Transverse colon (tissue), 4 donors: Measurements from ENCODE around the gene SELPLG. TPM values are rescaled to one million over a fixed set of nuclear protein-coding genes. Genes with fewer than 3 reads are reported as not detected.

Experiments
- DNase-seq: peaks from one replicate; pipeline ENCODE4 v3.0.0-alpha.2; 2019
- H3K27ac ChIP-seq, 4 donors: fragments of 200-600 bp; sonication (generic); 2 replicates each; pipeline ENCODE4 v1.5.1; 2016 to 2018; ENCODE audit warnings: inconsistent platforms in 4 of 4
- H3K27me3 ChIP-seq: fragments of 200-600 bp; sonication (generic); 2 replicates; pipeline ENCODE4 v1.5.1; 2017; ENCODE audit warnings: inconsistent platforms
- H3K36me3 ChIP-seq, 4 donors: fragments of 200-600 bp; sonication (generic); 2 replicates each; pipeline ENCODE4 v1.5.1; 2017 to 2019; ENCODE audit warnings: inconsistent platforms in 4 of 4
- H3K4me1 ChIP-seq, 4 donors: fragments of 200-600 bp; sonication (generic); 2 replicates each; pipeline ENCODE4 v1.5.1; 2017 to 2020; ENCODE audit warnings: inconsistent platforms in 4 of 4
- H3K4me3 ChIP-seq, 4 donors: fragments of 200-600 bp; sonication (generic); 1 replicate in 1 of 4; 2 replicates in 3 of 4; pipeline versions ENCODE4 v1.5.1 to v1.6.1; 2017 to 2019; ENCODE audit warnings: inconsistent platforms in 4 of 4
- H3K9me3 ChIP-seq, 2 donors: fragments of 200-600 bp; sonication (generic); 2 replicates each; pipeline ENCODE4 v1.5.1; 2017 to 2019; ENCODE audit warnings: inconsistent platforms in 2 of 2
- CTCF ChIP-seq, 5 experiments: fragments of 200-600 bp in 3 of 5; fragments of 450-650 bp in 2 of 5; sonication (generic) in 3 of 5; IDR thresholded peaks; 1 replicate in 2 of 5; 2 replicates in 3 of 5; pipeline ENCODE4 v1.5.1; 2016 to 2017; ENCODE audit warnings: antibody characterized with exemption in 5 of 5, inconsistent platforms in 3 of 5, mild to moderate bottlenecking in 2 of 5, moderate library complexity in 1 of 5
- EP300 ChIP-seq: sonication (generic); formaldehyde crosslinking; IDR thresholded peaks from one replicate; pipeline ENCODE4 v1.6.1; 2017; ENCODE audit warnings: antibody characterized with exemption, low read depth
- POLR2A ChIP-seq: fragments of 450-650 bp; IDR thresholded peaks from one replicate; pipeline ENCODE4 v1.6.1; 2016; ENCODE audit warnings: antibody characterized with exemption, mild to moderate bottlenecking, moderate library complexity
- POLR2AphosphoS5 ChIP-seq, 3 donors: sonication (generic); formaldehyde crosslinking; IDR thresholded peaks; one replicate each; pipeline ENCODE4 v1.6.1; 2016; ENCODE audit warnings: antibody characterized with exemption in 3 of 3
- WGBS, 2 donors: methylation state at CpG; one replicate each; pipeline ENCODE4 v1.1.5; 2018; ENCODE audit warnings: low coverage in 1 of 2; 5-methylcytosine and 5-hydroxymethylcytosine counted together
- in situ Hi-C, 4 donors: fragments of 200-750 bp; cut with MboI; loops; one replicate each; pipeline versions ENCODE4 v1.15.0 to v1.15.1; 2017; ENCODE audit warnings: low sequenced_read_pairs in 3 of 4, low pct_ligation_motif_present in 1 of 4, low pct_unique_long_range_greater_than_20kb in 1 of 4
- intact Hi-C: fragments of 100-400 bp; cut with DNase I; formaldehyde crosslinking; loops from one replicate; pipeline ENCODE4 v1.15.1; 2023; ENCODE audit warnings: low total_unique reads
- total RNA-seq, 4 donors: library from RNA; depleted of rRNA; stranded (reverse); fragments of >200 nt; gene quantifications; one replicate each; pipeline ENCODE4 v1.1.0, GENCODE V29; 2016

Gene SELPLG
- total RNA-seq, 4 donors from 2014 or later, result 1.6 to 9.4 (median 3.6) TPM

- WGBS, 2 donors, result 73 to 74% methylated on average over 2 to 10 of the region's 10 CpGs
- peak; percentile 68 for DNase-seq
- Histone ChIP-seq H3K27me3 (no peaks in the 10 kb centered on the region), H3K27ac (peak overlapping the region in 3 of 4 donors; percentile 15 to 55 (median 30)), H3K4me3 (no peak overlapping the region), H3K9me3 (no peaks in the 10 kb centered on the region), H3K4me1 (peaks cover 3 to 42% (median 17%) of the 10 kb centered on the region in 4 donors), H3K36me3 (peaks cover 0 to 11% (median 0%) of the 10 kb centered on the region in 4 donors)
- intact Hi-C loops, result no loop called here
- in situ Hi-C loops, result no loop called here
- TF ChIP-seq POLR2AphosphoS5 (IDR thresholded peaks at IDR 0.05), result no peak
- TF ChIP-seq EP300, result no peak
- no peak for TF ChIP-seq POLR2A
- TF ChIP-seq CTCF (IDR thresholded peaks at IDR 0.05), result no peak
These were observed 7.2 kb upstream of the SELPLG start for GRCh38 chr12:108640802-108641445.

- Histone ChIP-seq H3K9me3 (no peaks in the 10 kb centered on the region), H3K27me3 (no peaks in the 10 kb centered on the region), H3K4me1 (peaks cover 7 to 55% (median 21%) of the 10 kb centered on the region in 4 donors), H3K36me3 (peaks cover 0 to under 1% (median 0%) of the 10 kb centered on the region in 4 donors), H3K4me3 (no peak overlapping the region), H3K27ac (peak overlapping the region; percentile 44 to 65 (median 50))
- 87 to 89% methylated on average over 6 to 11 of the region's 11 CpGs for WGBS, 2 donors
- no peak for DNase-seq
- in situ Hi-C loops (no loop called here), intact Hi-C loops (no loop called here)
- no peak for TF ChIP-seq CTCF (IDR thresholded peaks at IDR 0.05)
- no peak for TF ChIP-seq POLR2A
- no peak for TF ChIP-seq EP300
- TF ChIP-seq POLR2AphosphoS5 (IDR thresholded peaks at IDR 0.05), result no peak
These were observed 5.5 kb upstream of the SELPLG start for GRCh38 chr12:108638997-108639822.

- peak overlapping the region; percentile 44 to 65 (median 50) for H3K27ac ChIP-seq
- H3K9me3 ChIP-seq, result no peaks in the 10 kb centered on the region
- peaks cover 4 to 46% (median 22%) of the 10 kb centered on the region in 4 donors for H3K4me1 ChIP-seq
- intact Hi-C loops, result no loop called here
- peak; percentile 42 for DNase-seq
- H3K4me3 ChIP-seq, result no peak overlapping the region
- H3K36me3 ChIP-seq, result no peaks in the 10 kb centered on the region
- H3K27me3 ChIP-seq, result no peaks in the 10 kb centered on the region
- 51 to 80% methylated on average over 1 to 18 of the region's 18 CpGs for WGBS, 2 donors
- no peak for TF ChIP-seq CTCF (IDR thresholded peaks at IDR 0.05)
- in situ Hi-C loops, result no loop called here
These were observed 4.6 kb upstream of the SELPLG start for GRCh38 chr12:108638141-108638827.
